ENCODE results near the gene MPP3.
A peak's percentile ranks its signal among the peaks of the same experiment; 100 is the strongest.

Gene MPP3

DNA sequence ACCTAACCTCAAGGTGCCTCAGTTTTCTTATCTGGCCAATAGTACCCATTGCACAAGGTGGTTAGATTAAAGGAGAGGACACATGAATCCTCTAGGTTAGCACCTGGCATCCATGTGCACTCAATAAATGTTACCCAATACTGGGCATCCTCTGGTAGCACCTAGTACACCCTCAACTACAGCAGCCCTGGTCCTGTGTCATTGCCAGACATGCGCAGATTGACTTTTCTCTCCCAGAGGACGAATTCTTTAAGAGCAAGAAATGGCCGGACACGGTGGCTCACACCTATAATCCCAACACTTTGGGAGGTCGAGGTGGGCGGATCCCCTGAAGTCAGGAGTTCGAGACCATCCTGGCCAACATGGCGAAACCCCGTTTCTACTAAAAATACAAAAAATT lies 61.5 kb downstream of the MPP3 start:
- H3K27me3 Mint-ChIP-seq (ENCODE audit: low read depth): no peaks in the 10 kb centered on the region
- no peaks in the 10 kb centered on the region for H3K9me3 Mint-ChIP-seq
- DNase-seq (ENCODE audit: low spot score): no peak
- no peak overlapping the region for H3K4me3 Mint-ChIP-seq
- H3K4me1 Mint-ChIP-seq (ENCODE audit: low read depth): no peaks in the 10 kb centered on the region
- H3K36me3 Mint-ChIP-seq (ENCODE audit: low read depth): no peaks in the 10 kb centered on the region
- H3K27ac Mint-ChIP-seq: no peak overlapping the region

- H3K27ac Mint-ChIP-seq: no peak overlapping the region
- no peak overlapping the region for H3K4me3 Mint-ChIP-seq
- DNase-seq (ENCODE audit: low spot score): no peak
- no peaks in the 10 kb centered on the region for H3K36me3 Mint-ChIP-seq (ENCODE audit: low read depth)
- no peaks in the 10 kb centered on the region for H3K9me3 Mint-ChIP-seq
- H3K27me3 Mint-ChIP-seq (ENCODE audit: low read depth): no peaks in the 10 kb centered on the region
- H3K4me1 Mint-ChIP-seq (ENCODE audit: low read depth): no peaks in the 10 kb centered on the region
Measured at GRCh38 chr17:43770957-43771356, 62.0 kb downstream of the MPP3 start.

DNA sequence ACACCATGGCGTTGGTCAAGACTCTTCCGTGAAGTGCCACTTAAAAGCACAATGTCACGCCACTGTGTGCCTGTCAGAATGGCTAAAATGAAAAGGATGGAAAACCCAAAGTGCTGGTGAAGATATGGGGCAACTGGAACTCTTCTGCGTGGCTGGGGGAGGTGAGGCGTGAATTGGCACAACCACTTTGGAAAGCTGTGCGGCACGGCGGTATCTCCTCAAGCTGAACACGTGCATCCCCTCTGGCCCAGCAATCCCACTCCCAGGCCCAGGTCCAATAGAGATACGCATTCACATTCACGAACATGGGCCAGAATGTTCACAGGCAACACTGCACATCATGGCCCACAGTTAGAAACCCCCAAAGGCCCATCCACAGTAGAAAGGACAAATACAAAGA lies 63.1 kb downstream of the MPP3 start:
- Mint-ChIP-seq H3K36me3 (ENCODE audit: low read depth) (no peaks in the 10 kb centered on the region), H3K27me3 (ENCODE audit: low read depth) (no peaks in the 10 kb centered on the region), H3K4me1 (ENCODE audit: low read depth) (no peaks in the 10 kb centered on the region), H3K9me3 (no peaks in the 10 kb centered on the region), H3K4me3 (no peak overlapping the region), H3K27ac (no peak overlapping the region)
- no peak for DNase-seq (ENCODE audit: low spot score)

- Mint-ChIP-seq H3K4me1 (ENCODE audit: low read depth) (no peaks in the 10 kb centered on the region), H3K9me3 (no peaks in the 10 kb centered on the region), H3K36me3 (ENCODE audit: low read depth) (no peaks in the 10 kb centered on the region), H3K4me3 (no peak overlapping the region), H3K27me3 (ENCODE audit: low read depth) (no peaks in the 10 kb centered on the region), H3K27ac (no peak overlapping the region)
- DNase-seq (ENCODE audit: low spot score): no peak
Measured at GRCh38 chr17:43769426-43769825, 63.5 kb downstream of the MPP3 start.

DNA sequence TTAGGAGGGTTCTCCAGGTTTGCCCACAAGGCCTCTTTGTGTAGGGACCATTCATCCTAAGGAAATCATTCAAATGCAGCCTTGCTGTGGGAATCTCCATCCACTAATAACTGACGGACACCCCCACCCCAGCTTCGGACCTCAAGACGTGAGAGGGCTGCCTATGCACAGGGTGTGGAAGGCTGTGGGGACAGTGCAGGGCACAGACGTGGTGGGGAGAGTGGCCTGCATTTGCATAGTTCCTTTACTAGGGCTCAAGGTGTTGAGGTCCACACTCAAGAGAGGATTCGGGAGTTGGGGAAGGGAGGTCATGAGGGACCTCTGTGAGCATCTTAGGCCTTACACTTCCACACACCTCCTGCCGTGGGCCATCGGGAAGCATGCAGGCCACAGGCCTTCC lies 64.0 kb downstream of the MPP3 start:
- no peaks in the 10 kb centered on the region for H3K9me3 Mint-ChIP-seq
- no peaks in the 10 kb centered on the region for H3K36me3 Mint-ChIP-seq (ENCODE audit: low read depth)
- H3K27ac Mint-ChIP-seq: no peak overlapping the region

DNA sequence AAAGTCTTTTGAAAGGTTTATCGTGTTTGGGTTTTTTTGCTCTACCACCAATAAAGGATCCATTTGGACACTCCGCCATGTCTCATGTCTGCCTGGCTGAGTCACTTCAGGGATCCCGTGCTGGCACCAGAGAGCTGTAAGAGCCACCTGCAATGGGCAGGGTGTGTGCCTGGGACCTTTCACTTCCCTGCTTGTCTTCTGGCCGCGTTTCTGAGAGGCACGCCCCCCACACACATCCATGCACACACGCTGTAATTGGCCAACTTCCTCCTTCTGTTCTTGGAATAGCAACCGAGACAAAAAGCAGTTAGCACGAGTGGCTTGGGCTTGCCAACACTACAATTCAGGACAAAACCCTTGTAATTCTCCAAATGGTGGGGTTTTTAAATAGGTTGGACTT lies 64.6 kb downstream of the MPP3 start:
- no peak overlapping the region for H3K27ac Mint-ChIP-seq
- H3K27me3 Mint-ChIP-seq (ENCODE audit: low read depth): no peaks in the 10 kb centered on the region
- no peaks in the 10 kb centered on the region for H3K9me3 Mint-ChIP-seq
- no peak for DNase-seq (ENCODE audit: low spot score)
- H3K4me3 Mint-ChIP-seq: no peak overlapping the region
- H3K36me3 Mint-ChIP-seq (ENCODE audit: low read depth): no peaks in the 10 kb centered on the region
- H3K4me1 Mint-ChIP-seq (ENCODE audit: low read depth): no peaks in the 10 kb centered on the region

More for the DNA sequence above, 64.0 kb downstream of the MPP3 start:
- DNase-seq (ENCODE audit: low spot score): no peak
- Mint-ChIP-seq H3K27me3 (ENCODE audit: low read depth) (no peaks in the 10 kb centered on the region), H3K4me3 (no peak overlapping the region), H3K4me1 (ENCODE audit: low read depth) (no peaks in the 10 kb centered on the region)

DNA sequence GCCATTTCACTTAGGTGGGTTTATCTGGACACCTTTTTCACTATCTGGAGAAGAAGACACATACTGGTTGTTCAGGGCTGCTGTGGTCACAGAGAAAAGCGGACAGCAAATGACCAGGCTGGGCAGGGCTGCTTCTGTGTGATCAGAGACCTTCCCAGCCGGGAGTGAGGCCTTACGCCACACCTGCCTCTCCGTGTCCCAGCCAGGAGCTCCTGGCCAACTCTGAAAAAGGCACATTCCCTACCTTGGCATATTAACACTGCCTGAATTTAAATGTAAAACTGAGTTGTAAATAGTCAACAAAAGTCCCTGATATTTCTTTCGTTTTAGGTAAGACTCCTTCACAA lies 65.3 kb downstream of the MPP3 start:
- no peaks in the 10 kb centered on the region for H3K9me3 Mint-ChIP-seq
- no peaks in the 10 kb centered on the region for H3K4me1 Mint-ChIP-seq (ENCODE audit: low read depth)
- H3K27me3 Mint-ChIP-seq (ENCODE audit: low read depth): no peaks in the 10 kb centered on the region
- H3K27ac Mint-ChIP-seq: no peak overlapping the region
- H3K4me3 Mint-ChIP-seq: no peak overlapping the region
- H3K36me3 Mint-ChIP-seq (ENCODE audit: low read depth): no peaks in the 10 kb centered on the region
- DNase-seq (ENCODE audit: low spot score): no peak

GRCh38 chr17:43767053-43767712 lies 65.8 kb downstream of the MPP3 start:
- no peak overlapping the region for H3K27ac Mint-ChIP-seq
- H3K9me3 Mint-ChIP-seq: no peaks in the 10 kb centered on the region
- no peak for DNase-seq (ENCODE audit: low spot score)
- no peaks in the 10 kb centered on the region for H3K27me3 Mint-ChIP-seq (ENCODE audit: low read depth)
- no peaks in the 10 kb centered on the region for H3K4me1 Mint-ChIP-seq (ENCODE audit: low read depth)
- no peak overlapping the region for H3K4me3 Mint-ChIP-seq
- no peaks in the 10 kb centered on the region for H3K36me3 Mint-ChIP-seq (ENCODE audit: low read depth)

GRCh38 chr17:43766413-43767052 lies 66.4 kb downstream of the MPP3 start:
- Mint-ChIP-seq H3K27me3 (ENCODE audit: low read depth) (no peaks in the 10 kb centered on the region), H3K4me3 (no peak overlapping the region), H3K27ac (no peak overlapping the region), H3K4me1 (ENCODE audit: low read depth) (no peaks in the 10 kb centered on the region), H3K9me3 (no peaks in the 10 kb centered on the region), H3K36me3 (ENCODE audit: low read depth) (no peaks in the 10 kb centered on the region)
- DNase-seq (ENCODE audit: low spot score): no peak

DNA sequence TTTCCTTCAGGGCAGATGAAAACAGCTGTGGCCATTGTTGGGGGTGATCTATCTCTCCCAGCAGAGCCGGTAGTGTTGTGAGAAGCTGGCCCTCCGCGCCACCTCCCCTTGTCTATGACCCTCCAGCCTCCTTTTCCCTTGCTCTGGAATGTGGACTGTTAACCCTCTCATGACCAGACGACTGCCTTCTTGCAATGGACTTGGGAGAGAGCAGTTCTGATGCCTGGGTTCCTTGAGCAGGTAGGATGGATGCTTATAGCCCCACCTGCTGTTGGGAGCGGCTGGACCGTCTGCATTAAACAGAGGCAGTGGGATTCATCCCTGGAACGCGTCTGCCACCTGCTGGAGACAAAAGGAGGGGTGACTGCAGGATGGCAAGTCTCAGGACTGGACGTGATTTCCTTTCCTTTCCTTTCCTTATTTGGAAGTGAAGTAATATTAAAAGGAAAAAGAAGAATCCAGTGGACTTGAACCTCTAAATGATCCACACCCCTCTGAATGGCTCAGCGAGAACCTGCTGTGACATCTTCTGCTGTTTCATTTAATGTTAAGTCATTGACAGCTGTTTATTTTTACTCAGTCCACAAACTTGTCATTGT lies 72.6 kb downstream of the MPP3 start:
- H3K27ac Mint-ChIP-seq: no peak overlapping the region
- H3K4me3 Mint-ChIP-seq: no peak overlapping the region
- H3K36me3 Mint-ChIP-seq (ENCODE audit: low read depth): no peaks in the 10 kb centered on the region
- no peaks in the 10 kb centered on the region for H3K9me3 Mint-ChIP-seq
- DNase-seq (ENCODE audit: low spot score): peak; percentile 77
- peaks cover 3% of the 10 kb centered on the region for H3K4me1 Mint-ChIP-seq (ENCODE audit: low read depth)
- peaks cover 18% of the 10 kb centered on the region for H3K27me3 Mint-ChIP-seq (ENCODE audit: low read depth)

DNA sequence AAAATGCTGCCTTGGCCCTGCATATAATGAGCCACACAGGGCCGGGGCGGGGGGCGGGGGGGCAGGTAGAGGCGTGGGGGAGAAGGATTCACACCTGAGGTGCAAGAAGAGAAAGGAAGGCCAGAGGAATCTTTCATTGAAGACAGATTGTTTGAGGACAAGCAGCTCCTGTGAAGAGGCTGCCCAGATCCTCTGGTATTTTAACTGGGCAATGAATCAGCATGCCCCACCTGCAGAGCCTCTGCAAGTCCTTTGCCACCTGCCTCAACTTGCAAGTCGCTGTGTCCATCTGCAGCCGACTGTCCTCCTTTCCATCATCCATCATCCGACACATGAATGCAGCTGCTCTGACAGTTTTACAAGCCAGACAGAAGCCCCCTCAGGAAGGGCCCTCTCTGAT lies 73.1 kb downstream of the MPP3 start:
- Mint-ChIP-seq H3K27ac (no peak overlapping the region), H3K27me3 (ENCODE audit: low read depth) (peaks cover 18% of the 10 kb centered on the region)

GRCh38 chr17:43758497-43759174 lies 74.3 kb downstream of the MPP3 start, which contains the start of gene SOST:
TSS of gene SOST (minus strand) at chr17:43758791. CDS start at chr17:43758741, 50 bp downstream.
- H3K4me1 Mint-ChIP-seq (ENCODE audit: low read depth): peaks cover 3% of the 10 kb centered on the region
- no peaks in the 10 kb centered on the region for H3K36me3 Mint-ChIP-seq (ENCODE audit: low read depth)
- H3K27me3 Mint-ChIP-seq (ENCODE audit: low read depth): peaks cover 27% of the 10 kb centered on the region
- no peak within 1 kb of the TSS for H3K4me3 Mint-ChIP-seq
- no peak within 1 kb of the TSS for H3K27ac Mint-ChIP-seq
- H3K9me3 Mint-ChIP-seq: no peaks in the 10 kb centered on the region
- no peak for DNase-seq (ENCODE audit: low spot score)

More for the DNA sequence above, 73.1 kb downstream of the MPP3 start:
- Mint-ChIP-seq H3K4me1 (ENCODE audit: low read depth) (peaks cover 3% of the 10 kb centered on the region), H3K4me3 (no peak overlapping the region), H3K36me3 (ENCODE audit: low read depth) (no peaks in the 10 kb centered on the region), H3K9me3 (no peaks in the 10 kb centered on the region)
- DNase-seq (ENCODE audit: low spot score): no peak

DNA sequence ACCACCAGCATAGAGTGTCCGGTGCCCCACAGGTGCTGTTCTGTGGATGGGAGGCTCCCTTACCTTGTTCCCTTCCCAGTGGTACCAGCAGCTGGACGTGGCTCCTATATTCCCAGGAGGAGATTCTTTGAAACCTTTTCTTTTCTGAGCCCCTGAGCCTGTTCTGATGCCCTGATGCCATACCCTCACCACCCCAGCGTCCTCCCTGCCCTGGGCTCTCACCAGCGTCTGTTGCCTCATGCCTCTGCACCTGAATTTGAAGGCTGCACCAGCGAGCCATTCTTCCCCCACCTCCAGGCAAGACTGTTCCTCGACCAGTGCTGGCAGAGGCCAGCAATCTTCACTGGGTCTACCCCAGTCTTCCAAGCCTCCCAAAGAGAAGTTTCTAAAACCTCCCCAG lies 74.9 kb downstream of the MPP3 start:
- Mint-ChIP-seq H3K27ac (no peak overlapping the region), H3K4me3 (no peak overlapping the region), H3K9me3 (no peaks in the 10 kb centered on the region)

DNA sequence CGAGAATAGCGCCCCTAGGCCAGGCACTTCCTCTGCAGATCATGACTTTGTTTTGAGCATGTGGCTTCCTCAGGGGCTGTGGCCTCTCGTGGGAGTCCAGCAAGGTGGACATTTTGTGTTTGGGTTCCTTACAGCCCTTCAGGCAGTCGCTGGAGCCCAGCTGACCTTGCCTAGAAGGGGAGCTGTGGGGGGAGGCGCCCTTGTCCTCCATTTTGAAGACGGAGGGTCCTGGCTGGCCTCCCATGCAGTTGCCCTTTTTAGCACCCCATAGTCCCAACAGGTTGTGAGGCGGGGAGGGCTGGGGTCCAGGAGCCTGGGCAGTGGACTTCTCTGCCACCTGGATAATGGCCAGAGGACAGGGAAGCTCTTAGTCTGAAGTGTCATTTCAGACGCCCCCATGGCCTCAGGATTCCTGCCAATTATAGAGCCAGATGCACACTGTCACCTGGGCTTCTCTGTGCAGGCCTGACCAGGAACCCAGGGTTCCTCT lies 75.7 kb downstream of the MPP3 start:
- no peak for DNase-seq (ENCODE audit: low spot score)
- H3K27ac Mint-ChIP-seq: no peak overlapping the region
- no peaks in the 10 kb centered on the region for H3K36me3 Mint-ChIP-seq (ENCODE audit: low read depth)
- no peak overlapping the region for H3K4me3 Mint-ChIP-seq
- H3K9me3 Mint-ChIP-seq: no peaks in the 10 kb centered on the region
- H3K27me3 Mint-ChIP-seq (ENCODE audit: low read depth): peaks cover 35% of the 10 kb centered on the region
- H3K4me1 Mint-ChIP-seq (ENCODE audit: low read depth): peaks cover 7% of the 10 kb centered on the region

More for the DNA sequence above, 74.9 kb downstream of the MPP3 start:
- no peak for DNase-seq (ENCODE audit: low spot score)
- Mint-ChIP-seq H3K27me3 (ENCODE audit: low read depth) (peaks cover 32% of the 10 kb centered on the region), H3K4me1 (ENCODE audit: low read depth) (peaks cover 7% of the 10 kb centered on the region), H3K36me3 (ENCODE audit: low read depth) (no peaks in the 10 kb centered on the region)
